H1 (cell line): ENCODE results near the gene HOXA13. TPM values are rescaled to one million over a fixed set of nuclear protein-coding genes. Genes with fewer than 3 reads are reported as not detected.

ENCODE experiments used
- BCL11A ChIP-seq, 2 experiments: IDR thresholded peaks; one replicate each; pipeline ENCODE4 v1.6.1; 2011; ENCODE audit warnings: low read depth in 2 of 2, low read length in 2 of 2, mild to moderate bottlenecking in 2 of 2
- GABPA ChIP-seq: IDR thresholded peaks from 2 replicates; pipeline ENCODE4 v1.6.1; 2011; ENCODE audit warnings: mild to moderate bottlenecking, low read length, moderate library complexity, borderline replicate concordance; ENCODE audit not compliant: insufficient read depth
- KDM5A ChIP-seq: fragments of 200-600 bp; IDR thresholded peaks from 2 replicates; pipeline ENCODE4 v1.7.1; 2012; ENCODE audit warnings: mild to moderate bottlenecking, low read length, inconsistent platforms, mixed read lengths
- RAD21 ChIP-seq, 2 experiments: IDR thresholded peaks in 1 of 2; conservative IDR thresholded peaks in 1 of 2; 2 replicates each; pipeline ENCODE4 v1.6.1; 2011; ENCODE audit warnings: low read depth in 2 of 2, low read length in 2 of 2, improper control_type of control experiment in 1 of 2, inconsistent platforms in 1 of 2, mild to moderate bottlenecking in 1 of 2, moderate library complexity in 1 of 2
- RBBP5 ChIP-seq: IDR thresholded peaks from 2 replicates; pipeline ENCODE4 v1.7.1; 2012; ENCODE audit warnings: low read depth, mild to moderate bottlenecking, inconsistent platforms, low read length, moderate library complexity, borderline replicate concordance
- SIX5 ChIP-seq: IDR thresholded peaks from 2 replicates; pipeline ENCODE4 v1.6.1; 2011; ENCODE audit warnings: mild to moderate bottlenecking, low read depth, low read length
- SP2 ChIP-seq: IDR thresholded peaks from 2 replicates; pipeline ENCODE4 v1.6.1; 2012; ENCODE audit warnings: mild to moderate bottlenecking, low read length, inconsistent platforms
- polyA plus RNA-seq, 7 experiments: library from polyadenylated mRNA; depleted of rRNA in 3 of 7; stranded (reverse) in 5 of 7; unstranded in 2 of 7; fragments of >200 nt in 5 of 7; fragments of 200-250 nt in 2 of 7; gene quantifications; 1 replicate in 5 of 7; 2 replicates in 1 of 7; 4 replicates in 1 of 7; pipeline versions ENCODE4 v1.2.1 to v1.2.3, GENCODE V29; 2011 to 2013; ENCODE audit warnings: missing spikeins in 2 of 7, mixed read lengths in 2 of 7
- total RNA-seq: library from RNA; stranded (reverse); fragmentation: NEBNext Ultra II Directional; extraction: Animal tissue kit (Norgen Biotek cat#: 25700); gene quantifications from 2 replicates; pipeline ENCODE4 v1.2.1, GENCODE V29; 2021

Gene HOXA13
- total and polyA plus RNA-seq, 2 of the 8 experiments (the other 6 are each of a cell fraction or from before 2014, with no cell fraction given) = not detected

GRCh38 chr7:27145165-27145913, 54.6 kb downstream of the HOXA13 start (continued):
- TF ChIP-seq GABPA (no peak), KDM5A (no peak), RBBP5 (no peak), RAD21 (IDR thresholded peaks at IDR 0.05 in 1 of 2, conservative IDR thresholded peaks at IDR 0.05 in 1 of 2; ENCODE audit: low read depth in 2 of 2, low read length in 2 of 2) (no peak), BCL11A (IDR thresholded peaks at IDR 0.05; ENCODE audit: low read depth in 2 of 2, low read length in 2 of 2) (no peak), SP2 (no peak), SIX5 (no peak)
